KOPT-K1 (cell line): ENCODE results near the gene EIF4ENIF1.
A peak's percentile ranks its signal among the peaks of the same experiment; 100 is the strongest.
"Not testable (repeated sequence)": the region's sequence is repeated elsewhere in the genome, so short reads cannot be mapped to it uniquely, and the experiment has no call there.

ENCODE experiments used
- H3K27ac ChIP-seq: fragments of 200-600 bp; sonication (generic); 2 replicates; pipeline ENCODE4 v1.5.1; 2016; ENCODE audit warnings: antibody characterized with exemption, mild to moderate bottlenecking, low read depth, low read length; ENCODE audit not compliant: poor library complexity, severe bottlenecking
- H3K36me3 ChIP-seq: fragments of 200-600 bp; sonication (generic); 2 replicates; pipeline ENCODE4 v1.5.1; 2017; ENCODE audit warnings: antibody characterized with exemption, mild to moderate bottlenecking, low read length, moderate library complexity; ENCODE audit not compliant: insufficient read depth
- H3K9me3 ChIP-seq: fragments of 200-600 bp; sonication (generic); 2 replicates; pipeline ENCODE4 v1.5.1; 2017; ENCODE audit warnings: antibody characterized with exemption, low read length, mild to moderate bottlenecking; ENCODE audit not compliant: insufficient read depth, poor library complexity, severe bottlenecking

Gene EIF4ENIF1

DNA sequence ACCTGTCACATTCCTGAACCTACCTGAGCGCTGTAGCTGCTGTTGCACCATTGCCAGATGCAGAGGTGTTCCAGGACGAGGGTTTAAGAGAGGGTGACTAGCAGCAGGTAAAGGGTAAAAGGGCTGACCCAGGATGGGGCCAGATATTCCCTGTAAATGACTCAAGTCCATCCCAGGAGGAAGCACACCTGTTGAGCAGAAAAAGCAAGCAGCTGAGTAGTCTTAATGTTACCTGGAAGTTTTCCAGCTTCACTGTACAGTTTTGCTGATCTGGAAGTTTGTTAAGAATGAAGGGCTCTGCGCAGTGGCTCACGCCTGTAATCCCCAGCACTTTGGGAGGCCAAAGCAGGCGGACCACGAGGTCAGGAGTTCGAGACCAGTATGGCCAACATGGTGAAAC is 49.0 kb downstream of the EIF4ENIF1 start:
- Histone ChIP-seq H3K9me3 (no peaks in the 10 kb centered on the region), H3K36me3 (peaks cover 100% of the 10 kb centered on the region), H3K27ac (no peak overlapping the region)

- peaks cover 100% of the 10 kb centered on the region for H3K36me3 ChIP-seq
- H3K9me3 ChIP-seq = no peaks in the 10 kb centered on the region
- no peak overlapping the region for H3K27ac ChIP-seq
Measured at GRCh38 chr22:31439808-31440207, 49.8 kb downstream of the EIF4ENIF1 start.

DNA sequence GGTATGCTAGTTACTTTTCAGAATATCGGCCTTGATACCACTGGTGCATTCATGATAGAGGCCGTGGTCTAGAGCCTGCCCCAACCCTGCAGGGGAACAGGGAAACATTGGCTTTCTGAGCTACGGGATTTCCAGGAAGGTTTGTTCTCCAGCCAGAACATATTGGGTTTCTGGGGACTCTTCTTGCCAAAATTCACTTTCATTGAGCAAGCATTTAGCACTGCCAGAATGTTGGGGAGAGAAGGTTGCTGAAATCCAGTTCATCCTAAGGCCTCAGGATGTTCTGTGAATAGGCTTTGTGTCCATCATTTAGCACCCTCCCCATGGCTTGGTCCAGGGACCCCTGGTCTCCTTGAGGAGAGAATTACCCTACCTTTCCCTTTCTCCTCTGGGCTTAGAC is 53.5 kb downstream of the EIF4ENIF1 start:
- H3K27ac ChIP-seq = no peak overlapping the region
- no peaks in the 10 kb centered on the region for H3K9me3 ChIP-seq
- H3K36me3 ChIP-seq = peaks cover 100% of the 10 kb centered on the region

- Histone ChIP-seq H3K36me3 (peaks cover 100% of the 10 kb centered on the region), H3K27ac (no peak overlapping the region), H3K9me3 (no peaks in the 10 kb centered on the region)
Measured at GRCh38 chr22:31431950-31432349, 57.7 kb downstream of the EIF4ENIF1 start.

DNA sequence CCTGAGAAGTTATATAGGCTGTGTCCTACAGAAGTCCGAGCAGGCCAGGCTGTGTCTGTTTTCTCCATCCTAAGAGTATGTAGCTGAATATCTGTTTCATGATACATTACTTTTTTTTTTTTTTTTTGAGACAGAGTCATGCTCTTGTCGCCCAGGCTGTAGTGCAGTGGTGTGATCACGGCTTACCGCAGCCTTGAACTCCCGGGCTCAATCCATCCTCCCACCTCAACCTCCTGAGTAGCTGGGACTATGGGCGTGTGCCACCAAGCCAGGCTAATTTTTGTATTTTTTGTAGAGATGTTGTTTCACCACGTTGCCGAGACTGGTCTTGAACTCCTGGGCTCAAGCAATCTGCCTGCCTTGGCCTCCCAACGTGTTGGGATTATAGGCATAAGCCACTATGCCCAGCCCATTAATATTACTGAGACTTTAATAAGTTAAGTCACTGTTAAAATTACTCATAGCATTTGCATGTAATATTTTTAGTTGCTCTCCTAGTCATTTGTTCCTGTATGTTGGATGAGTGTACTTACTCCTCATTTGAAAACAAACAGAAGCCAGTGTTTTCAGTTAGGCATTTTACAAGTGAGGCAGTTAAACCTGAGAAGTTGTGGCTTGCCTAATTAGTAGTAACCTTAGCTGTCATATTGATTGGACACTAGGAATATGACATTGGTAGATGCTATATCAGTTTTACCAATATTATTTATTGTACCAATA is 64.2 kb downstream of the EIF4ENIF1 start:
- H3K27ac ChIP-seq = no peak overlapping the region
- H3K36me3 ChIP-seq = peaks cover 100% of the 10 kb centered on the region
- no peaks in the 10 kb centered on the region for H3K9me3 ChIP-seq

GRCh38 chr22:31402350-31402749 is 87.3 kb downstream of the EIF4ENIF1 start:
- H3K27ac ChIP-seq, H3K9me3 ChIP-seq: not testable (repeated sequence)
- H3K36me3 ChIP-seq = peaks cover 65% of the 10 kb centered on the region

- Histone ChIP-seq H3K9me3 (no peaks in the 10 kb centered on the region), H3K36me3 (peaks cover 41% of the 10 kb centered on the region), H3K27ac (peak overlapping the region; percentile 90)
Measured at GRCh38 chr22:31400023-31400397, 89.6 kb downstream of the EIF4ENIF1 start.

DNA sequence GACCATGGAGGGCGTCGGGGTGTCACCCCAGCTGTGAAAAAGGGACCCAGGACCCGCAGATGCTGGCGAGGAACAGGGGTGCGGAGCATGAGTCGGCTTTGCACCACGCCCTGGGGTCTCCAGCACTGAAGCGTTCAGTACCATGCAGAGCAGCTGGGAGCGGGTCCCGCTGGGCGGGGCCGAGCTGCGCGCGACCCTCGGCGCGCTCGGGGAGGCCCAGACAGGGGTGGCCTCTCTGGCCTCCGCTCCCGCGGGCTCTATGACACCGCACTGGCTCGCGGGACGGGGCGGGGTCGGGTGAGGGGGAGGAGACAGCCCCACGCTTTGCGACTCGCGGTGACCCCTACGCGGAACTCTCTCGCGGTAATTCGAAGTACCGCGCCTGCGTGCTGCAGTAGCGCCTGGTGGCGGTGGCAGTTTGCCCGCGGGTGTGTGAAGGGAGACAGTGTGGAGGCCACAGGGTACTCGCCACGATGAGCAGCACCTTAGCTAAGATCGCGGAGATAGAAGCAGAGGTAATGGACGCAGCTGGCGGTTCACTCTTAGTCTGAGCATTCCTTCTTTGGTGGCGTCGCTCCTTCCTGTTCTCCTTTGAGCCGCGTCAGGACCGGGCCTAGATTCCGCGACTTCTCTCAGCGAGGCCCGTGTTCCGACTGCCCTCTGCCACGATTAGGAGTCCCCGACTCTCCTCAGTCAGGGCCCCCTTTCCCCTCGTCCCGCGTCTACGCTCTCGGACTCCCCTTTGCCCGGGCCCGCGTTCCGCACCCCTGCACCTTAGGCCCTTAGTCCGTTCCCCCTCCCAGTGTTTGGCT is 90.2 kb downstream of the EIF4ENIF1 start, which contains the start of gene DRG1:
DRG1 (plus strand) TSS at position 394 of the 812 bp plus-strand sequence; CDS start at position 474, 80 bp downstream.
- H3K27ac ChIP-seq = peak within 1 kb of the TSS; percentile 90
- H3K9me3 ChIP-seq = no peaks in the 10 kb centered on the region
- peaks cover 35% of the 10 kb centered on the region for H3K36me3 ChIP-seq

DNA sequence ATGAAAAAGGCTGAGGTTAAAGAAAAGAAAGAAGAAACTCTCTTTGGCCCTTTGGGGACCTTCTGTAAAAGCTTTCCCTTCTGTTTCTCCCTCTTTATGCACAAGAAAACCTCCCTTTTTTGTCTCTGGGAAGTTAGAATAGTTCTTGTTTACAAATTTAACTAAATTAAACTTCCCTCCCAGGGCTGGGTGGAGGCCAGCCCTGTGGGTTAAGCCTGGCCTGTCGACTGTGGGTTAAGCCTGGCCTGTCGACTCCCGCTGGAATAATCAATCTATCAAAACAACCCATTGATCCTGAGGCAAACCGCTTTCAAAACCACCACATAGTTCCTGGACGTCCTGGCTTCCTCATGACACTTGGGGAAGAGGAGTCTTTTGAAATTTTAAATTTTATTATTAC is 91.4 kb downstream of the EIF4ENIF1 start:
- Histone ChIP-seq H3K36me3 (peaks cover 23% of the 10 kb centered on the region), H3K9me3 (peaks cover 7% of the 10 kb centered on the region), H3K27ac (no peak overlapping the region)

- Histone ChIP-seq H3K27ac (no peak overlapping the region), H3K9me3 (peaks cover 7% of the 10 kb centered on the region), H3K36me3 (no peaks in the 10 kb centered on the region)
Measured at GRCh38 chr22:31394326-31394725, 95.3 kb downstream of the EIF4ENIF1 start.

GRCh38 chr22:31393893-31394292 is 95.7 kb downstream of the EIF4ENIF1 start:
- no peaks in the 10 kb centered on the region for H3K36me3 ChIP-seq
- H3K27ac ChIP-seq = no peak overlapping the region

More at GRCh38 chr22:31393893-31394292, 95.7 kb downstream of the EIF4ENIF1 start:
- peaks cover 7% of the 10 kb centered on the region for H3K9me3 ChIP-seq
